ENCODE results near the gene SNX5. TPM values are rescaled to one million over a fixed set of nuclear protein-coding genes. Genes with fewer than 3 reads are reported as not detected.

Gene SNX5
- polyA plus RNA-seq, 1 donor (not counting 4 experiments of a cell fraction or from before 2014, with no cell fraction given), result 187 TPM

DNA sequence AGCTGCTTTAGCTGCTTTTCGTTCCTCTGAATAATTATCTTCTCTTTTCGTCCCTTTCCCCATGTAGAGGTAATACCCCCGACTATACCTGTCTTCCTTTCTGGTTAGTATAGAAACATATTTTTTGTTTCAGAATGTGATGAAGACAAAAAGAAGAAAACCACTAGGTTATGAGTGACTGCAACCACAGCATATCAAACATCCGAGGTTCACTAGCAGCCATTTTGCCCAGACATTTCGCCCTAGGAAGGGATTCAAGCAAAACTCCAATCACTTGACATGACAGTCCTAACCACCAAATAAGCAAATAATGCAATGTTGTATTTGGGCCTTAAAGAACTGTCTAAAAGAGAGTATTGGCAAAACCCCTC is 9.4 kb downstream of the SNX5 start:
- TF ChIP-seq, protein P1, sequence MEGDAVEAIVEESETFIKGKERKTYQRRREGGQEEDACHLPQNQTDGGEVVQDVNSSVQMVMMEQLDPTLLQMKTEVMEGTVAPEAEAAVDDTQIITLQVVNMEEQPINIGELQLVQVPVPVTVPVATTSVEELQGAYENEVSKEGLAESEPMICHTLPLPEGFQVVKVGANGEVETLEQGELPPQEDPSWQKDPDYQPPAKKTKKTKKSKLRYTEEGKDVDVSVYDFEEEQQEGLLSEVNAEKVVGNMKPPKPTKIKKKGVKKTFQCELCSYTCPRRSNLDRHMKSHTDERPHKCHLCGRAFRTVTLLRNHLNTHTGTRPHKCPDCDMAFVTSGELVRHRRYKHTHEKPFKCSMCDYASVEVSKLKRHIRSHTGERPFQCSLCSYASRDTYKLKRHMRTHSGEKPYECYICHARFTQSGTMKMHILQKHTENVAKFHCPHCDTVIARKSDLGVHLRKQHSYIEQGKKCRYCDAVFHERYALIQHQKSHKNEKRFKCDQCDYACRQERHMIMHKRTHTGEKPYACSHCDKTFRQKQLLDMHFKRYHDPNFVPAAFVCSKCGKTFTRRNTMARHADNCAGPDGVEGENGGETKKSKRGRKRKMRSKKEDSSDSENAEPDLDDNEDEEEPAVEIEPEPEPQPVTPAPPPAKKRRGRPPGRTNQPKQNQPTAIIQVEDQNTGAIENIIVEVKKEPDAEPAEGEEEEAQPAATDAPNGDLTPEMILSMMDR (optimal IDR thresholded peaks at IDR 0.05 in 1 of 3, IDR thresholded peaks at IDR 0.05 in 1 of 3, conservative IDR thresholded peaks at IDR 0.05 in 1 of 3; ENCODE audit: extremely low read depth in 1 of 3, insufficient read depth in 2 of 3, low read length in 3 of 3), result no peak
- no peak for TF ChIP-seq EZH2 (IDR thresholded peaks at IDR 0.05; ENCODE audit: low read length)

DNA sequence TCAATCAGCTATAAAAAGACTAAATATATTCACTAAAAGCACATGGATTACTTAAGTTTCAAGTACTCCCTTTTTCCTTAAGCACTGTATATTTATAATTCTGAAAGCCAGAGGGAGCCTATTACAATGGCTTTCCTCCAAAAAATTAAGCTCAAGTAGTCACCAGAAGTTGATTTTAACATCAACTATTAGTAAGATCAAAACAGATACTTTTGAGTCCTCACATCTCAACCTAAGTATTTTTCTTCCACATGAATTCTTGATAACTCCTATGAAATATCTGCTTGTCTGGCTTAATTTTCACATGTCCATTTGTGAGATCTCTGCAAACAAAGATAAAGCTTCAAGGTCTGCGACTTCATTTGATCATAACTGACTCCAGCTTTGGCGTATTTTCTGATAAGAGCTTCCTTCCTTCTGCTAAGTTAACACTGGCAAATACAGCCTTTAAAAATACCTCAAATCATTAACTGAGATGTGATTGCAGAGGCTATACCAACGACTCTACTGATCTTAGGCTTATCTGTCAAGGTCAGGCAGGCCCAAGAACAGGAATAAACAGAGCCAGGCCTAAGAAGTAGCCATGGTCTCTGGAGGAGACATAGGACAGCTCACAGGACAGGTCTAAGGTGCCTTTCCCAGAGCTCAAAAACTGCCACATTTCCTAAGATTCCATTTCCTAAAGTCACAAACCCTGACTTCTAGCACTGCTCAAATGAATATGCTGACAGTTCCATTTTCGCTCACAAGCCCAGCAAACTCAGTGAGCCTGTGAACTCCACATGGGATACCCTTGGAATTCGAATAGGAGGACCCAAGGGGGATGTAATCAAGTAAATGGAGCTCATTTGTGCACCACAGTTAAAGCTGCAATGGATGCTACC is 10.0 kb downstream of the SNX5 start:
- dilution Hi-C loops (cut with MboI; ENCODE audit: extremely low pct_ligation_motif_present, low sequenced_read_pairs), result no loop called here
- FAIRE-seq, result no peak
- no peak overlapping the region for H3K27ac ChIP-seq (ENCODE audit: control insufficient read depth, insufficient read depth, low read length)

More for the DNA sequence above, 9.4 kb downstream of the SNX5 start:
- Histone ChIP-seq H3K9me3 (ENCODE audit: control insufficient read depth, low read depth, low read length) (no peaks in the 10 kb centered on the region), H3K4me3 (ENCODE audit: control insufficient read depth in 2 of 3, extremely low read depth in 1 of 3, insufficient read depth in 2 of 3, low read depth in 1 of 3, low read length in 3 of 3) (no peak overlapping the region), H3K27ac (ENCODE audit: control insufficient read depth, insufficient read depth, low read length) (no peak overlapping the region), H3K4me2 (ENCODE audit: control insufficient read depth, extremely low read depth, insufficient read depth, low read depth, low read length) (no peak overlapping the region), H4K20me1 (ENCODE audit: control insufficient read depth, extremely low read depth, insufficient read depth, low read length) (peaks cover 62% of the 10 kb centered on the region), H3K4me1 (ENCODE audit: control insufficient read depth, extremely low read depth, insufficient read depth, low read length) (peaks cover 22% of the 10 kb centered on the region), H3K79me2 (ENCODE audit: control insufficient read depth, insufficient read depth, low read length) (peaks cover 100% of the 10 kb centered on the region), H2AFZ (ENCODE audit: control insufficient read depth, low read length) (no peak overlapping the region), H3K9me1 (ENCODE audit: control insufficient read depth, extremely low read depth, insufficient read depth, low read length) (peaks cover 6% of the 10 kb centered on the region), H3K36me3 (ENCODE audit: control insufficient read depth in 2 of 2, extremely low read depth in 1 of 2, insufficient read depth in 2 of 2, low read length in 2 of 2) (peaks cover 18 to 49% of the 10 kb centered on the region in 2 experiments), H3K27me3 (ENCODE audit: control insufficient read depth, extremely low read depth, insufficient read depth, low read length) (no peaks in the 10 kb centered on the region), H3K9ac (ENCODE audit: control insufficient read depth, extremely low read depth, insufficient read depth, low read length) (no peak overlapping the region)
- DNase-seq (ENCODE audit: low read depth, low spot score), result no peak
- FAIRE-seq, result no peak
- dilution Hi-C loops (cut with MboI; ENCODE audit: extremely low pct_ligation_motif_present, low sequenced_read_pairs), result no loop called here

More for the DNA sequence above, 10.0 kb downstream of the SNX5 start:
- no peak overlapping the region for H3K9ac ChIP-seq (ENCODE audit: control insufficient read depth, extremely low read depth, insufficient read depth, low read length)
- TF ChIP-seq, protein P1 (optimal IDR thresholded peaks at IDR 0.05 in 1 of 3, IDR thresholded peaks at IDR 0.05 in 1 of 3, conservative IDR thresholded peaks at IDR 0.05 in 1 of 3; ENCODE audit: extremely low read depth in 1 of 3, insufficient read depth in 2 of 3, low read length in 3 of 3), result no peak
- no peak for TF ChIP-seq EZH2 (IDR thresholded peaks at IDR 0.05; ENCODE audit: low read length)
- H3K9me1 ChIP-seq (ENCODE audit: control insufficient read depth, extremely low read depth, insufficient read depth, low read length), result peaks cover 5% of the 10 kb centered on the region
- peaks cover 100% of the 10 kb centered on the region for H3K79me2 ChIP-seq (ENCODE audit: control insufficient read depth, insufficient read depth, low read length)
- H3K36me3 ChIP-seq (ENCODE audit: control insufficient read depth in 2 of 2, extremely low read depth in 1 of 2, insufficient read depth in 2 of 2, low read length in 2 of 2), result peaks cover 24 to 50% of the 10 kb centered on the region in 2 experiments
- peaks cover 15% of the 10 kb centered on the region for H3K4me1 ChIP-seq (ENCODE audit: control insufficient read depth, extremely low read depth, insufficient read depth, low read length)
- no peak overlapping the region for H3K4me2 ChIP-seq (ENCODE audit: control insufficient read depth, extremely low read depth, insufficient read depth, low read depth, low read length)
- no peaks in the 10 kb centered on the region for H3K27me3 ChIP-seq (ENCODE audit: control insufficient read depth, extremely low read depth, insufficient read depth, low read length)
- no peaks in the 10 kb centered on the region for H3K9me3 ChIP-seq (ENCODE audit: control insufficient read depth, low read depth, low read length)
- no peak overlapping the region for H2AFZ ChIP-seq (ENCODE audit: control insufficient read depth, low read length)
- H4K20me1 ChIP-seq (ENCODE audit: control insufficient read depth, extremely low read depth, insufficient read depth, low read length), result peaks cover 59% of the 10 kb centered on the region
- DNase-seq (ENCODE audit: low read depth, low spot score), result no peak
- H3K4me3 ChIP-seq (ENCODE audit: control insufficient read depth in 2 of 3, extremely low read depth in 1 of 3, insufficient read depth in 2 of 3, low read depth in 1 of 3, low read length in 3 of 3), result no peak overlapping the region

Measured in keratinocyte (primary cell).